Endodermal cell (in vitro differentiated cells): ENCODE data around the gene MICALL2. TPM values are rescaled to one million over a fixed set of nuclear protein-coding genes. Genes with fewer than 3 reads are reported as not detected.

Source experiments
- DNase-seq: peaks from one replicate; pipeline ENCODE4 v3.0.0-alpha.2; 2017
- H3K27ac ChIP-seq: 2 replicates; pipeline ENCODE4 v1.5.1; 2013; ENCODE audit warnings: mild to moderate bottlenecking, low read depth, low read length, moderate library complexity
- H3K27me3 ChIP-seq: 2 replicates; pipeline ENCODE4 v1.6.1; 2013; ENCODE audit warnings: mild to moderate bottlenecking, low read length, moderate library complexity; ENCODE audit not compliant: insufficient read depth, control insufficient read depth, poor library complexity, severe bottlenecking
- H3K36me3 ChIP-seq: 2 replicates; pipeline ENCODE4 v1.7.0; 2013; ENCODE audit warnings: mild to moderate bottlenecking, low read length, moderate library complexity; ENCODE audit not compliant: control insufficient read depth, insufficient read depth
- H3K4me1 ChIP-seq: one replicate; pipeline ENCODE4 v1.7.0; 2013; ENCODE audit warnings: low read length; ENCODE audit not compliant: control insufficient read depth, insufficient read depth
- H3K4me3 ChIP-seq: 2 replicates; pipeline ENCODE4 v1.5.1; 2013; ENCODE audit warnings: mild to moderate bottlenecking, low read length, moderate library complexity
- H3K9ac ChIP-seq: 2 replicates; pipeline ENCODE4 v1.6.1; 2013; ENCODE audit warnings: mild to moderate bottlenecking, low read length, moderate library complexity; ENCODE audit not compliant: poor library complexity, severe bottlenecking; ENCODE audit errors: extremely low read depth
- H3K9me3 ChIP-seq: 2 replicates; pipeline ENCODE4 v1.6.1; 2013; ENCODE audit warnings: mild to moderate bottlenecking, low read length, moderate library complexity; ENCODE audit not compliant: control insufficient read depth
- H3K27ac Mint-ChIP-seq: 2 replicates; pipeline ENCODE4 v1.8.0; 2020; ENCODE audit warnings: mixed read lengths
- H3K27me3 Mint-ChIP-seq: 2 replicates; pipeline ENCODE4 v1.8.0; 2021; ENCODE audit warnings: mild to moderate bottlenecking, mixed read lengths; ENCODE audit not compliant: insufficient read depth
- H3K36me3 Mint-ChIP-seq: 2 replicates; pipeline ENCODE4 v1.8.0; 2020; ENCODE audit warnings: low read depth, mixed read lengths
- H3K4me1 Mint-ChIP-seq: 2 replicates; pipeline ENCODE4 v1.8.0; 2020; ENCODE audit warnings: mixed read lengths
- H3K4me3 Mint-ChIP-seq: 2 replicates; pipeline ENCODE4 v1.8.0; 2020; ENCODE audit warnings: mild to moderate bottlenecking, moderate library complexity, mixed read lengths
- H3K9me3 Mint-ChIP-seq: 2 replicates; pipeline ENCODE4 v1.8.0; 2020; ENCODE audit warnings: mild to moderate bottlenecking, mixed read lengths
- WGBS, 2 experiments: methylation state at CpG; one replicate each; pipeline versions ENCODE4 v1.1.5 to v1.1.7; 2013; ENCODE audit warnings: missing lambda C conversion rate in 2 of 2, mixed read lengths in 1 of 2; ENCODE audit not compliant: insufficient coverage in 1 of 2, insufficient read length in 1 of 2; 5-methylcytosine and 5-hydroxymethylcytosine counted together
- total RNA-seq, 2 donors: library from RNA; stranded (reverse); fragmentation: NEBNext Ultra II Directional in 1 of 2; extraction: Animal tissue kit (Norgen Biotek cat#: 25700) in 1 of 2; gene quantifications; 2 replicates in 1 of 2; 3 replicates in 1 of 2; pipeline ENCODE4 v1.2.1, GENCODE V29; 2021
- TF ChIP-seq, protein P1 (sequence below): fragments of 200-600 bp; sonication (generic); conservative IDR thresholded peaks from 2 replicates; pipeline ENCODE4 v1.5.0; 2021; ENCODE audit warnings: antibody characterized with exemption, mild to moderate bottlenecking

Gene MICALL2
- total RNA-seq, 2 donors from 2014 or later, result 19.4 to 24.8 TPM

DNA sequence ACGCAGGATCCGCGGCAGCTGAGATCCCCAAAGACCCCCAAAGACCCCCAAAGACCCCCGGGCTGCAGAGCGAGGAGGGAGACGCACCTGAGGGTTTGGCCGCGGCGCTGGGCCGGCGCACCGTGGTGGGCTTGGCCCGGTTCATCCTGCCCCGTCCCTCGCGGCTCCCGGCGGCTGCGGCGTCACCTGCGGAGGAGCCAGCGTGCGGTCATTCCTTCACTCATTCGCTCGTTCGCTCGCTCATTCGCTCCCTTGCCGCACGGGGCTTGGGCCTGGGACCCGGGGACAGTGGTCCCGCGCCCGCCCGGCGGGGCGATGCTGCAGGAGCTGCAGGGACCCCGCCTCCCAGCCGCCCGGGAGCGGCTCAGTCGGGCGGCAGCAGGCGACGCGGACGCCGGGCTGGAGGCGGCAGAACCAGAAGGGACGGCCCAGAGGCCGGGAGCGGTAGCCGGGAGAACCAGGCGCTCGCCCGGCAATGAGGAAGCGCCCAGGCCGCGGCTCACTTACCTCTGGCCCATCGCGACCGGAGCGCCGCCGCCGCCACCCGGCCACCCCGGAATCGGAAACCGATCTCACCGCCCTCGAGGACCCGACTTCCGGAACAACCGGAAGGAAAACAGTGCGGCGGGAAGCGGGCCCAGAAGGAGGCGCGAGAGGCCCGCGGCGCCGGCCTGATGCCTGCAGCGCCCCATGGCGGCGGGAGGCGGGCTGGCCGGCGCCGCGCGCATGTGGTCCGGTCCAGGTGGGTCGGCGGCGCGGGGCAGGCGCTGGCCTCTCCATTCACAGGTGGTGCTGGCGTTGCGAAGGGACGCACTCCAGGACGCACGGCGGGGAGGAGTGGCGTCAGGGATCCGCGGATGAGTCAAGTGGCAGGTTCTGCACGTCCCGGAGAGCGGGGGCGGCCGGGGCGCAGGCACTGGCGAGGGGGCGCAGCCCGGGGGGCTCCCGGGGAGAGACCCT is 44.8 kb upstream of the MICALL2 start, which contains the start of gene INTS1:
TSS of gene INTS1 (minus strand) at position 574 of the 960 bp plus-strand sequence. CDS start at position 145, 429 bp downstream.
- peaks cover 26% of the 10 kb centered on the region for H3K36me3 Mint-ChIP-seq
- Histone ChIP-seq H3K36me3 (peaks cover 24% of the 10 kb centered on the region), H3K27ac (no peak within 1 kb of the TSS), H3K27me3 (no peaks in the 10 kb centered on the region), H3K4me1 (no peaks in the 10 kb centered on the region), H3K4me3 (peak within 1 kb of the TSS; percentile 92), H3K9ac (peak within 1 kb of the TSS; percentile 80), H3K9me3 (no peaks in the 10 kb centered on the region)
- peaks cover 9% of the 10 kb centered on the region for H3K4me1 Mint-ChIP-seq
- peak within 1 kb of the TSS; percentile 85 for H3K27ac Mint-ChIP-seq
- DNase-seq, result peak; percentile 95
- no peaks in the 10 kb centered on the region for H3K9me3 Mint-ChIP-seq
- 1% methylated on average over 44 to 113 of the region's 118 CpGs for WGBS, 2 experiments
- TF ChIP-seq, protein P1, sequence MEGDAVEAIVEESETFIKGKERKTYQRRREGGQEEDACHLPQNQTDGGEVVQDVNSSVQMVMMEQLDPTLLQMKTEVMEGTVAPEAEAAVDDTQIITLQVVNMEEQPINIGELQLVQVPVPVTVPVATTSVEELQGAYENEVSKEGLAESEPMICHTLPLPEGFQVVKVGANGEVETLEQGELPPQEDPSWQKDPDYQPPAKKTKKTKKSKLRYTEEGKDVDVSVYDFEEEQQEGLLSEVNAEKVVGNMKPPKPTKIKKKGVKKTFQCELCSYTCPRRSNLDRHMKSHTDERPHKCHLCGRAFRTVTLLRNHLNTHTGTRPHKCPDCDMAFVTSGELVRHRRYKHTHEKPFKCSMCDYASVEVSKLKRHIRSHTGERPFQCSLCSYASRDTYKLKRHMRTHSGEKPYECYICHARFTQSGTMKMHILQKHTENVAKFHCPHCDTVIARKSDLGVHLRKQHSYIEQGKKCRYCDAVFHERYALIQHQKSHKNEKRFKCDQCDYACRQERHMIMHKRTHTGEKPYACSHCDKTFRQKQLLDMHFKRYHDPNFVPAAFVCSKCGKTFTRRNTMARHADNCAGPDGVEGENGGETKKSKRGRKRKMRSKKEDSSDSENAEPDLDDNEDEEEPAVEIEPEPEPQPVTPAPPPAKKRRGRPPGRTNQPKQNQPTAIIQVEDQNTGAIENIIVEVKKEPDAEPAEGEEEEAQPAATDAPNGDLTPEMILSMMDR, result peak; percentile 96
- peak within 1 kb of the TSS; percentile 83 for H3K4me3 Mint-ChIP-seq
- H3K27me3 Mint-ChIP-seq, result no peaks in the 10 kb centered on the region

DNA sequence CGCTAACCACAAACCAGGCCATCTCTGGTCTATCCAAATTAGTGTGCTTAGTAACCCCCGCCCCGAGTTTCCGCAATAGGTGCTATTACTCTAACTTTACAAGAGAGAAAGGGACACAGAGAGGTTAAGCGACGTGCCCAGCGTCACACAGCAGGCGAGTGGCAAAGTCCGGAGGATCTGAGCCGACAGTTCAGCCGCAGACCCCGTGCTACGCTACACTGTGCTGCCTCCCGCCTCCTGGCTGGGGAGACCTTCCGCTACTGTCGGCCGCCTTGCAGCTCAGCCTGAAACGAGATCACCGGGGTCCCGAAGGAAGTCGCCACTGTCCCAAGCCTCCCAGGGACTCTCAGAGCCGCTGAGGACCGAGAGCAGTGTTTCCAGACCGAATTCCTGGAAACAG is 44.1 kb upstream of the MICALL2 start:
- peak overlapping the region; percentile 85 for H3K27ac Mint-ChIP-seq
- peaks cover 26% of the 10 kb centered on the region for H3K36me3 Mint-ChIP-seq
- Histone ChIP-seq H3K4me1 (no peaks in the 10 kb centered on the region), H3K9me3 (no peaks in the 10 kb centered on the region), H3K36me3 (peaks cover 24% of the 10 kb centered on the region), H3K27ac (no peak overlapping the region), H3K4me3 (peak overlapping the region; percentile 92), H3K9ac (peak overlapping the region; percentile 80), H3K27me3 (no peaks in the 10 kb centered on the region)
- WGBS, 2 experiments, result 35 to 38% methylated on average over 20 to 24 of the region's 24 CpGs
- DNase-seq, result no peak
- peak overlapping the region; percentile 83 for H3K4me3 Mint-ChIP-seq
- no peaks in the 10 kb centered on the region for H3K9me3 Mint-ChIP-seq
- H3K4me1 Mint-ChIP-seq, result peaks cover 9% of the 10 kb centered on the region
- TF ChIP-seq, protein P1, result no peak
- H3K27me3 Mint-ChIP-seq, result no peaks in the 10 kb centered on the region

DNA sequence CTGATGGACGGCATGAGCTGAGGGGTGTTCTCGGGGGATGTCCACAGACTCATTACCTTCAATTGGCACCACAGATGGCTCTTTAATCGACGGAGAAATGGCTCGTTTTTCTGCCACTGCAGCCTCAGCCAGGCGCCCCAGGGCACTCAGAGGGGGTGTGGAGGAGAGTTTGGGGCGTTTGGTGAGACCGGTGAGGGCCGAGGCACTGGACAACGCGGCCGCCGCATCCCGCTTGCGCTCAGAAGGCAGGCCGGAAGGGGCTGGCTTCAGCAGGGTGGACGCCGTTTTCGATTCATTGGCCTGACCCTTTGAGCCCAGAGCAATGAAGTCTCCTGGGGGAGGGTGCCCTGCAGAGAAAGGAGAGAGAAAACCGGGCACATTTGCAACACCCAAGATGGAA is 43.6 kb upstream of the MICALL2 start:
- Mint-ChIP-seq H3K9me3 (no peaks in the 10 kb centered on the region), H3K36me3 (peaks cover 30% of the 10 kb centered on the region), H3K27ac (peak overlapping the region; percentile 85), H3K4me1 (peaks cover 9% of the 10 kb centered on the region), H3K27me3 (no peaks in the 10 kb centered on the region), H3K4me3 (peak overlapping the region; percentile 83)
- Histone ChIP-seq H3K27ac (no peak overlapping the region), H3K4me1 (no peaks in the 10 kb centered on the region), H3K9ac (peak overlapping the region; percentile 80), H3K36me3 (peaks cover 28% of the 10 kb centered on the region), H3K4me3 (peak overlapping the region; percentile 92), H3K27me3 (no peaks in the 10 kb centered on the region), H3K9me3 (no peaks in the 10 kb centered on the region)
- 89 to 91% methylated on average over 20 of the region's 20 CpGs for WGBS, 2 experiments
- no peak for DNase-seq
- TF ChIP-seq, protein P1, result no peak
